HG03139 (cell line): Measurements from ENCODE around the gene TANC2.
A peak's percentile ranks its signal among the peaks of the same experiment; 100 is the strongest.
"Not testable (repeated sequence)": the region's sequence is repeated elsewhere in the genome, so short reads cannot be mapped to it uniquely, and the experiment has no call there.

ENCODE experiments used
- ATAC-seq: cut with Tn5 transposase; IDR thresholded peaks from one replicate; pipeline ENCODE4 v1.9.1; 2021; ENCODE audit not compliant: unreplicated experiment

The TANC2 gene

GRCh38 chr17:62963296-62963695 lies 2.7 kb upstream of the TANC2 start:
- no peak for ATAC-seq

GRCh38 chr17:62964506-62964905 lies 1.5 kb upstream of the TANC2 start:
- no peak for ATAC-seq

GRCh38 chr17:62965174-62965685 lies 805 bp upstream of the TANC2 start:
- no peak for ATAC-seq

- peak; percentile 41 for ATAC-seq
These were observed 580 bp downstream of the TANC2 start for GRCh38 chr17:62966426-62967204.

- no peak for ATAC-seq
These were observed 1.1 kb downstream of the TANC2 start for GRCh38 chr17:62967205-62967529.

GRCh38 chr17:62968445-62968923 lies 2.4 kb downstream of the TANC2 start:
- peak; percentile 78 for ATAC-seq

GRCh38 chr17:62970610-62971009 lies 4.6 kb downstream of the TANC2 start:
- ATAC-seq = no peak

GRCh38 chr17:62971853-62972252 lies 5.8 kb downstream of the TANC2 start:
- ATAC-seq = no peak

GRCh38 chr17:62974788-62975187 lies 8.8 kb downstream of the TANC2 start:
- no peak for ATAC-seq

- no peak for ATAC-seq
These were observed 9.2 kb downstream of the TANC2 start for GRCh38 chr17:62975206-62975605.

- ATAC-seq = not testable (repeated sequence)
These were observed 10.7 kb downstream of the TANC2 start for GRCh38 chr17:62976643-62977231.

GRCh38 chr17:62980842-62981241 lies 14.8 kb downstream of the TANC2 start:
- no peak for ATAC-seq

- ATAC-seq = no peak
These were observed 15.9 kb downstream of the TANC2 start for GRCh38 chr17:62981933-62982332.

- ATAC-seq = no peak
These were observed 18.8 kb downstream of the TANC2 start for GRCh38 chr17:62984801-62985200.

GRCh38 chr17:62986549-62986948 lies 20.5 kb downstream of the TANC2 start:
- ATAC-seq = no peak

- no peak for ATAC-seq
These were observed 21.1 kb downstream of the TANC2 start for GRCh38 chr17:62987136-62987535.

- ATAC-seq = no peak
These were observed 23.5 kb downstream of the TANC2 start for GRCh38 chr17:62989501-62989900.

- ATAC-seq = no peak
These were observed 28.9 kb downstream of the TANC2 start for GRCh38 chr17:62994931-62995330.

- no peak for ATAC-seq
These were observed 29.4 kb downstream of the TANC2 start for GRCh38 chr17:62995377-62995885.

GRCh38 chr17:62996221-62996620 lies 30.2 kb downstream of the TANC2 start:
- no peak for ATAC-seq

- ATAC-seq = no peak
These were observed 32.1 kb downstream of the TANC2 start for GRCh38 chr17:62998166-62998565.

- no peak for ATAC-seq
These were observed 32.8 kb downstream of the TANC2 start for GRCh38 chr17:62998665-62999393.
